HG03103 (cell line): Measurements from ENCODE around the gene METAP1.
"Not testable (repeated sequence)": the region's sequence is repeated elsewhere in the genome, so short reads cannot be mapped to it uniquely, and the experiment has no call there.

Experiments used
- ATAC-seq: cut with Tn5 transposase; IDR thresholded peaks from one replicate; pipeline ENCODE4 v1.9.1; 2021; ENCODE audit warnings: low read depth; ENCODE audit not compliant: unreplicated experiment

METAP1 gene

GRCh38 chr4:98996056-98996764 is 689 bp downstream of the METAP1 start:
- peak; percentile 2 for ATAC-seq

GRCh38 chr4:98996765-98997068 is 1.2 kb downstream of the METAP1 start:
- ATAC-seq, result no peak

- no peak for ATAC-seq
Observed at GRCh38 chr4:98997166-98997565, 1.6 kb downstream of the METAP1 start.

GRCh38 chr4:98998551-98998950 is 3.0 kb downstream of the METAP1 start:
- ATAC-seq, result no peak

GRCh38 chr4:99002279-99002678 is 6.8 kb downstream of the METAP1 start:
- no peak for ATAC-seq

GRCh38 chr4:99008051-99008450 is 12.5 kb downstream of the METAP1 start:
- no peak for ATAC-seq

- no peak for ATAC-seq
Observed at GRCh38 chr4:99011910-99012309, 16.4 kb downstream of the METAP1 start.

GRCh38 chr4:99013402-99013843 is 17.9 kb downstream of the METAP1 start:
- ATAC-seq, result no peak

GRCh38 chr4:99013884-99014523 is 18.5 kb downstream of the METAP1 start:
- no peak for ATAC-seq

- ATAC-seq, result no peak
Observed at GRCh38 chr4:99021386-99021785, 25.9 kb downstream of the METAP1 start.

- no peak for ATAC-seq
Observed at GRCh38 chr4:99022566-99022965, 27.0 kb downstream of the METAP1 start.

GRCh38 chr4:99023800-99024251 is 28.3 kb downstream of the METAP1 start:
- not testable (repeated sequence) for ATAC-seq

GRCh38 chr4:99024481-99025275 is 29.2 kb downstream of the METAP1 start:
- ATAC-seq, result no peak

GRCh38 chr4:99025506-99025905 is 30.0 kb downstream of the METAP1 start:
- ATAC-seq, result no peak

- no peak for ATAC-seq
Observed at GRCh38 chr4:99027304-99027703, 31.8 kb downstream of the METAP1 start.

GRCh38 chr4:99028187-99028586 is 32.7 kb downstream of the METAP1 start:
- ATAC-seq, result no peak

- ATAC-seq, result peak; percentile 56
Observed at GRCh38 chr4:99029018-99029735, 33.7 kb downstream of the METAP1 start.

GRCh38 chr4:99029852-99030251 is 34.3 kb downstream of the METAP1 start:
- ATAC-seq, result no peak

- no peak for ATAC-seq
Observed at GRCh38 chr4:99033956-99034355, 38.4 kb downstream of the METAP1 start.

- ATAC-seq, result no peak
Observed at GRCh38 chr4:99038213-99038612, 42.7 kb downstream of the METAP1 start.

- no peak for ATAC-seq
Observed at GRCh38 chr4:99043346-99043745, 47.8 kb downstream of the METAP1 start.
